Mammary epithelial cell (primary cell): Measurements from ENCODE around the gene SAMD15.

ENCODE experiments used
- CTCF ChIP-seq, 2 donors: IDR thresholded peaks in 1 of 2; conservative IDR thresholded peaks in 1 of 2; 2 replicates each; pipeline ENCODE4 v1.5.1; 2011 to 2012; ENCODE audit warnings: inconsistent platforms in 2 of 2, low read length in 2 of 2, mild to moderate bottlenecking in 2 of 2, control low read depth in 1 of 2, low read depth in 1 of 2; ENCODE audit not compliant: insufficient read depth in 1 of 2; ENCODE audit errors: extremely low read depth in 1 of 2
- EZH2 ChIP-seq: IDR thresholded peaks from 2 replicates; pipeline ENCODE4 v1.6.1; 2012; ENCODE audit warnings: low read length, inconsistent platforms, borderline replicate concordance

DNA sequence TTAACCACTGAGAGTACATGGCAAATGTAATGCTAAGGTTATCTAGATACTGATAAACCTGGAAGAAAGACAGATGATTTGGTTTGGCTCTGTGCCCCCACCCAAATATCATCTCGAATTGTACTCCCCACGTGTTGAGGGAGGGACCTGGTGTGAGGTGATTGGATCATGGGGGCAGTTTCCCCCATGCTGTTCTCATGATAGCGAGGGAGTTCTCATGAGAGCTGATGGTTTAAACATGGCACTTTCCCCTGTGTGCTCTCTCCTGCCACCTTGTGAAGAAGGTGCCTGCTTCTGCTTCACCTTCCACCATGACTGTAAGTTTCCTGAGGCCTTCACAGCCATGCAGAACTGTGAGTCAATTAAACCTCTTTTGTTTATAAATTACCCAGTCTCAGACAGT, 32.0 kb downstream of the SAMD15 start:
- peak in 1 of 2 donors; percentile 39 for TF ChIP-seq CTCF (conservative IDR thresholded peaks at IDR 0.05 in 1 of 2, IDR thresholded peaks at IDR 0.05 in 1 of 2; ENCODE audit: extremely low read depth in 1 of 2, insufficient read depth in 1 of 2, low read depth in 1 of 2, low read length in 2 of 2)
- no peak for TF ChIP-seq EZH2
